OCI-LY1 (cell line): ENCODE measurements around the gene METTL2B.
"Not testable (repeated sequence)": the region's sequence is repeated elsewhere in the genome, so short reads cannot be mapped to it uniquely, and the experiment has no call there.

Source experiments
- CTCF ChIP-seq: fragments of 200-600 bp; sonication (generic), shearing (Covaris generic); IDR thresholded peaks from 2 replicates; pipeline ENCODE4 v1.5.1; 2017; ENCODE audit warnings: mild to moderate bottlenecking, antibody characterized with exemption, low read length, moderate library complexity, mixed read lengths
- EZH2 ChIP-seq: fragments of 200-600 bp; sonication (generic), shearing (Covaris generic); IDR thresholded peaks from 2 replicates; pipeline ENCODE4 v1.8.0; 2017; ENCODE audit warnings: borderline replicate concordance, mixed run types, mild to moderate bottlenecking, antibody characterized with exemption, low read length, moderate library complexity, mixed read lengths

GRCh38 chr7:128479082-128479481 lies 2.5 kb downstream of the METTL2B start:
- TF ChIP-seq CTCF, EZH2: not testable (repeated sequence)
